ENCODE data around the gene ROCK2. TPM values are rescaled to one million over a fixed set of nuclear protein-coding genes. Genes with fewer than 3 reads are reported as not detected.
A peak's percentile ranks its signal among the peaks of the same experiment; 100 is the strongest.

ROCK2 gene
- total RNA-seq, 1 donor from 2014 or later = 54.3 TPM

- no peak for TF ChIP-seq CTCF (IDR thresholded peaks at IDR 0.05)
- H3K36me3 ChIP-seq = no peaks in the 10 kb centered on the region
- peak overlapping the region; percentile 85 for H3K27ac ChIP-seq
- H3K9me3 ChIP-seq = no peaks in the 10 kb centered on the region
- H3K27me3 ChIP-seq (ENCODE audit: low read depth) = no peaks in the 10 kb centered on the region
- intact Hi-C loops (cut with DNase I) = no loop called here
- ATAC-seq (peak; percentile 4 to 28), DNase-seq (no peak)
- H3K4me1 ChIP-seq = peaks cover 52% of the 10 kb centered on the region
- H3K4me3 ChIP-seq = peak overlapping the region; percentile 9
These were observed 30.7 kb upstream of the ROCK2 start for GRCh38 chr2:11375025-11375688.

- no peak for TF ChIP-seq CTCF (IDR thresholded peaks at IDR 0.05)
- intact Hi-C loops (cut with DNase I) = no loop called here
These were observed 28.7 kb upstream of the ROCK2 start for GRCh38 chr2:11373096-11373495.

GRCh38 chr2:11371092-11371937, 26.9 kb upstream of the ROCK2 start:
- Histone ChIP-seq H3K4me3 (no peak overlapping the region), H3K4me1 (peaks cover 55% of the 10 kb centered on the region), H3K9me3 (no peaks in the 10 kb centered on the region), H3K27ac (no peak overlapping the region), H3K27me3 (ENCODE audit: low read depth) (no peaks in the 10 kb centered on the region), H3K36me3 (no peaks in the 10 kb centered on the region)
- no peak for TF ChIP-seq CTCF (IDR thresholded peaks at IDR 0.05)
- ATAC-seq (no peak), DNase-seq (no peak)
- intact Hi-C loops (cut with DNase I) = no loop called here

More at GRCh38 chr2:11373096-11373495, 28.7 kb upstream of the ROCK2 start:
- Histone ChIP-seq H3K4me1 (peaks cover 52% of the 10 kb centered on the region), H3K27ac (peak overlapping the region; percentile 85), H3K4me3 (no peak overlapping the region), H3K36me3 (no peaks in the 10 kb centered on the region), H3K27me3 (ENCODE audit: low read depth) (no peaks in the 10 kb centered on the region), H3K9me3 (no peaks in the 10 kb centered on the region)
- ATAC-seq (no peak), DNase-seq (no peak)

GRCh38 chr2:11370377-11371091, 26.1 kb upstream of the ROCK2 start:
- peak; percentile 67 for DNase-seq
- ATAC-seq = peak; percentile 24 to 39
- H3K4me1 ChIP-seq = peaks cover 55% of the 10 kb centered on the region

More at GRCh38 chr2:11370377-11371091, 26.1 kb upstream of the ROCK2 start:
- TF ChIP-seq CTCF (IDR thresholded peaks at IDR 0.05) = no peak
- no peaks in the 10 kb centered on the region for H3K9me3 ChIP-seq
- no peak overlapping the region for H3K27ac ChIP-seq
- H3K36me3 ChIP-seq = no peaks in the 10 kb centered on the region
- H3K4me3 ChIP-seq = no peak overlapping the region
- no peaks in the 10 kb centered on the region for H3K27me3 ChIP-seq (ENCODE audit: low read depth)
- intact Hi-C loops (cut with DNase I) = no loop called here

Data from lower lobe of right lung (tissue), 2 donors.